Mesendoderm (in vitro differentiated cells): ENCODE results near the gene GRB2.

Experiments
- DNase-seq: peaks from one replicate; pipeline ENCODE4 v3.0.0; 2013
- H2AK5ac ChIP-seq: 2 replicates; pipeline ENCODE4 v1.6.1; 2013; ENCODE audit warnings: low read length, inconsistent platforms
- H2BK120ac ChIP-seq: 2 replicates; pipeline ENCODE4 v1.6.1; 2013; ENCODE audit warnings: low read depth, mild to moderate bottlenecking, low read length, moderate library complexity, mixed read lengths
- H2BK15ac ChIP-seq: replicated peaks from 2 replicates; pipeline ENCODE4 v1.6.1; 2013; ENCODE audit warnings: low read depth, mild to moderate bottlenecking, moderate library complexity
- H2BK5ac ChIP-seq: 2 replicates; pipeline ENCODE4 v1.6.1; 2013; ENCODE audit warnings: low read length, inconsistent platforms
- H3K18ac ChIP-seq: 2 replicates; pipeline ENCODE4 v1.6.1; 2013; ENCODE audit warnings: mild to moderate bottlenecking, low read length, mixed read lengths
- H3K23ac ChIP-seq: one replicate; pipeline ENCODE4 v1.6.1; 2013; ENCODE audit warnings: low read length
- H3K27ac ChIP-seq: 2 replicates; pipeline ENCODE4 v1.5.1; 2013; ENCODE audit warnings: low read depth, mild to moderate bottlenecking, inconsistent platforms, low read length, moderate library complexity
- H3K27me3 ChIP-seq: 2 replicates; pipeline ENCODE4 v1.6.1; 2013; ENCODE audit warnings: low read length, control low read depth, mild to moderate bottlenecking, inconsistent platforms; ENCODE audit not compliant: insufficient read depth, poor library complexity
- H3K36me3 ChIP-seq: 2 replicates; pipeline ENCODE4 v1.6.1; 2013; ENCODE audit warnings: low read length, inconsistent platforms; ENCODE audit not compliant: control insufficient read depth, insufficient read depth
- H3K4ac ChIP-seq: one replicate; pipeline ENCODE4 v1.6.1; 2013; ENCODE audit warnings: low read depth, mild to moderate bottlenecking, low read length, moderate library complexity
- H3K4me1 ChIP-seq: 2 replicates; pipeline ENCODE4 v1.6.1; 2013; ENCODE audit warnings: low read depth, low read length, inconsistent platforms; ENCODE audit not compliant: control insufficient read depth
- H3K4me2 ChIP-seq: 2 replicates; pipeline ENCODE4 v1.6.1; 2013; ENCODE audit warnings: low read length
- H3K4me3 ChIP-seq: 2 replicates; pipeline ENCODE4 v1.5.1; 2013; ENCODE audit warnings: mild to moderate bottlenecking, low read length
- H3K56ac ChIP-seq: one replicate; pipeline ENCODE4 v1.6.1; 2013; ENCODE audit warnings: low read length
- H3K79me1 ChIP-seq: 2 replicates; pipeline ENCODE4 v1.6.1; 2013; ENCODE audit warnings: low read length, inconsistent platforms
- H3K79me2 ChIP-seq: 2 replicates; pipeline ENCODE4 v1.6.1; 2013; ENCODE audit warnings: mild to moderate bottlenecking, low read length; ENCODE audit not compliant: control insufficient read depth, insufficient read depth
- H3K9ac ChIP-seq: 2 replicates; pipeline ENCODE4 v1.6.1; 2013; ENCODE audit warnings: low read length, inconsistent platforms
- H4K5ac ChIP-seq: one replicate; pipeline ENCODE4 v1.6.1; 2013; ENCODE audit warnings: low read length
- H4K8ac ChIP-seq: one replicate; pipeline ENCODE4 v1.6.1; 2013; ENCODE audit warnings: low read depth, mild to moderate bottlenecking, control low read depth, low read length, moderate library complexity
- WGBS: extraction: QIAGEN DNeasy Blood & Tissue Kit; methylation state at CpG from one replicate; pipeline ENCODE4 v1.1.7; 2013; ENCODE audit warnings: low lambda C conversion rate, missing lambda C conversion rate; ENCODE audit not compliant: insufficient coverage; ENCODE audit errors: extremely low coverage; 5-methylcytosine and 5-hydroxymethylcytosine counted together

Gene GRB2

GRCh38 chr17:75353176-75353575 lies 52.3 kb downstream of the GRB2 start:
- Histone ChIP-seq H3K9ac (no peak overlapping the region), H2BK120ac (no peak overlapping the region), H3K18ac (no peak overlapping the region), H4K8ac (no peak overlapping the region), H3K79me1 (peaks cover 14% of the 10 kb centered on the region), H3K23ac (no peak overlapping the region), H3K27ac (no peak overlapping the region), H3K27me3 (no peaks in the 10 kb centered on the region), H2BK15ac (no peak overlapping the region), H3K4me1 (peaks cover 4% of the 10 kb centered on the region), H3K56ac (no peak overlapping the region), H3K4ac (no peak overlapping the region), H3K4me3 (no peak overlapping the region), H2BK5ac (no peak overlapping the region), H3K79me2 (peaks cover 22% of the 10 kb centered on the region), H2AK5ac (no peak overlapping the region), H4K5ac (no peak overlapping the region), H3K4me2 (no peak overlapping the region), H3K36me3 (no peaks in the 10 kb centered on the region)
- DNase-seq = no peak
- WGBS = no CpG with 5 or more reads among the region's 8 CpGs

GRCh38 chr17:75352079-75352569 lies 53.4 kb downstream of the GRB2 start:
- Histone ChIP-seq H4K8ac (no peak overlapping the region), H2BK15ac (no peak overlapping the region), H2AK5ac (no peak overlapping the region), H3K79me1 (peaks cover 16% of the 10 kb centered on the region), H2BK120ac (no peak overlapping the region), H3K27me3 (no peaks in the 10 kb centered on the region), H3K9ac (peak overlapping the region; percentile 37), H3K4me3 (no peak overlapping the region), H3K56ac (no peak overlapping the region), H3K4ac (no peak overlapping the region), H3K4me1 (peaks cover 9% of the 10 kb centered on the region), H3K27ac (peak overlapping the region; percentile 17), H2BK5ac (no peak overlapping the region), H4K5ac (no peak overlapping the region), H3K23ac (no peak overlapping the region), H3K79me2 (peaks cover 26% of the 10 kb centered on the region), H3K18ac (no peak overlapping the region), H3K4me2 (no peak overlapping the region), H3K36me3 (no peaks in the 10 kb centered on the region)
- no CpG with 5 or more reads among the region's 7 CpGs for WGBS
- DNase-seq = peak; percentile 65

DNA sequence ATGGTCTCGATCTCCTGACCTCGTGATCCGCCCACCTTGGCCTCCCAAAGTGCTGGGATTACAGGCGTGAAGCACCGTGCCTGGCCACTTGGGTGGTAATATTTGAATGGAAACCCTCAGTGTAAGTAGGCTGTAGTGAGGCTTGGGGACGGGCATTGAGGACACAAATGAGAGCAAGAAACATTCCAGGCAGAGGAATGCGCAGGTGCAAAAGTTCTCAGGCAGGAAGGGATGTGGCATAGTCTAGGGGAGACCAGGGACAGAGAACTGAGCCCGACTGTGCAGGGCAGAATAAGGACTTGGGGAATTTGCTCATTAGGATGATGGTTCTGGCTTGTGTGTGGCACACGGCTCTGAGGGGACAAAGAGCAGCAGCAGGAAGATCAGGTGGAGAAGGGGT lies 54.8 kb downstream of the GRB2 start:
- Histone ChIP-seq H2AK5ac (no peak overlapping the region), H3K4me3 (no peak overlapping the region), H3K79me1 (peaks cover 13% of the 10 kb centered on the region), H2BK15ac (no peak overlapping the region), H3K36me3 (no peaks in the 10 kb centered on the region), H3K27ac (no peak overlapping the region), H3K18ac (no peak overlapping the region), H3K23ac (no peak overlapping the region), H3K9ac (no peak overlapping the region), H4K5ac (no peak overlapping the region), H4K8ac (no peak overlapping the region), H3K56ac (no peak overlapping the region), H2BK120ac (no peak overlapping the region), H3K4me2 (no peak overlapping the region), H3K79me2 (peaks cover 21% of the 10 kb centered on the region), H3K4ac (no peak overlapping the region), H3K27me3 (no peaks in the 10 kb centered on the region), H3K4me1 (peaks cover 11% of the 10 kb centered on the region), H2BK5ac (no peak overlapping the region)
- DNase-seq = no peak
- no CpG with 5 or more reads among the region's 9 CpGs for WGBS

DNA sequence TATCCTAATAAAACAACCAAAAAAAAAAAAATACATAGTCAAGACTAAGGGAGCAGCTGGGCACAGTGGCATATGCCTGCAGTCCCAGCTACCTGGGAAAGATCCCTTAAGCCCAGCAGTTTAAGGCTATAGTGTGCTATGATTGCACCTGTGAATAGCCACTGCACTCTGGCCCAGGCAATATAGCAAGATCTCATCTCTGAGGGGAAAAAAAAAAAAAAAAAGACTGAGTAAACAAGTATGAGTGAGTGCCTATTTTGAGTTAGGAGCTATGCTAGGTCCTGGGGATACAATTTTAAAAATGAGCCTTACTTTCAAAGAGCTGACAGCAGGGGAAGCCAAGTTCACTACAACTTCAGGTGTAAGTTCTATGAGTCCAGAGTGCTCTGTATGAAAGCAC lies 55.4 kb downstream of the GRB2 start:
- Histone ChIP-seq H4K8ac (no peak overlapping the region), H3K79me2 (peaks cover 21% of the 10 kb centered on the region), H3K36me3 (no peaks in the 10 kb centered on the region), H2BK15ac (no peak overlapping the region), H3K4me1 (peaks cover 13% of the 10 kb centered on the region), H3K9ac (no peak overlapping the region), H3K4me3 (no peak overlapping the region), H2BK5ac (no peak overlapping the region), H2BK120ac (no peak overlapping the region), H3K23ac (no peak overlapping the region), H3K56ac (no peak overlapping the region), H3K18ac (no peak overlapping the region), H3K79me1 (peaks cover 15% of the 10 kb centered on the region), H3K4me2 (no peak overlapping the region), H3K27me3 (no peaks in the 10 kb centered on the region), H3K4ac (no peak overlapping the region), H3K27ac (no peak overlapping the region), H4K5ac (no peak overlapping the region), H2AK5ac (no peak overlapping the region)
- DNase-seq = no peak

- Histone ChIP-seq H2AK5ac (no peak overlapping the region), H3K18ac (no peak overlapping the region), H3K4me3 (no peak overlapping the region), H3K79me1 (peaks cover 15% of the 10 kb centered on the region), H2BK15ac (no peak overlapping the region), H3K9ac (no peak overlapping the region), H2BK120ac (no peak overlapping the region), H3K4me2 (no peak overlapping the region), H3K56ac (no peak overlapping the region), H3K4ac (no peak overlapping the region), H3K27ac (no peak overlapping the region), H3K27me3 (no peaks in the 10 kb centered on the region), H3K23ac (peak overlapping the region; percentile 24), H4K5ac (no peak overlapping the region), H2BK5ac (no peak overlapping the region), H4K8ac (no peak overlapping the region), H3K36me3 (no peaks in the 10 kb centered on the region), H3K4me1 (peaks cover 13% of the 10 kb centered on the region), H3K79me2 (peaks cover 21% of the 10 kb centered on the region)
- DNase-seq = no peak
- 100% methylated on average over 2 of the region's 8 CpGs for WGBS
Measured at GRCh38 chr17:75349589-75349988, 55.9 kb downstream of the GRB2 start.

GRCh38 chr17:75348386-75349012 lies 57.0 kb downstream of the GRB2 start:
- Histone ChIP-seq H2BK5ac (no peak overlapping the region), H3K23ac (no peak overlapping the region), H3K4me2 (no peak overlapping the region), H3K9ac (no peak overlapping the region), H3K4me1 (peaks cover 13% of the 10 kb centered on the region), H3K18ac (no peak overlapping the region), H3K56ac (no peak overlapping the region), H3K27me3 (no peaks in the 10 kb centered on the region), H3K4ac (no peak overlapping the region), H3K27ac (no peak overlapping the region), H2AK5ac (no peak overlapping the region), H2BK120ac (no peak overlapping the region), H4K8ac (no peak overlapping the region), H3K79me2 (peaks cover 27% of the 10 kb centered on the region), H3K79me1 (peaks cover 16% of the 10 kb centered on the region), H3K36me3 (no peaks in the 10 kb centered on the region), H2BK15ac (no peak overlapping the region), H3K4me3 (no peak overlapping the region), H4K5ac (no peak overlapping the region)
- DNase-seq = no peak
- no CpG with 5 or more reads among the region's 8 CpGs for WGBS
